Tibial artery (tissue), 4 donors: Measurements from ENCODE around the gene SPDL1.

Experiments used
- DNase-seq, 2 donors: peaks; one replicate each; pipeline ENCODE4 v3.0.0-alpha.2; 2019
- H3K27ac ChIP-seq, 2 donors: fragments of 200-600 bp; sonication (generic) in 1 of 2; 1 replicate in 1 of 2; 2 replicates in 1 of 2; pipeline ENCODE4 v1.5.1; 2018 to 2019; ENCODE audit warnings: mild to moderate bottlenecking in 1 of 2
- H3K27me3 ChIP-seq, 2 donors: fragments of 200-600 bp; sonication (generic) in 1 of 2; one replicate each; pipeline versions ENCODE4 v1.5.1 to v1.6.0; 2016 to 2019
- H3K36me3 ChIP-seq, 3 donors: fragments of 200-600 bp; sonication (generic) in 2 of 3; one replicate each; pipeline ENCODE4 v1.5.1; 2016 to 2019; ENCODE audit warnings: mild to moderate bottlenecking in 2 of 3
- H3K4me1 ChIP-seq, 4 donors: fragments of 200-600 bp; sonication (generic) in 2 of 4; 1 replicate in 3 of 4; 2 replicates in 1 of 4; pipeline ENCODE4 v1.5.1; 2016 to 2019
- H3K4me3 ChIP-seq, 2 donors: fragments of 200-600 bp; sonication (generic) in 1 of 2; 1 replicate in 1 of 2; 2 replicates in 1 of 2; pipeline ENCODE4 v1.5.1; 2018 to 2019; ENCODE audit warnings: mild to moderate bottlenecking in 2 of 2
- H3K9me3 ChIP-seq, 3 donors: fragments of 200-600 bp; sonication (generic) in 1 of 3; one replicate each; pipeline ENCODE4 v1.5.1; 2016 to 2019
- intact Hi-C: fragments of 100-400 bp; cut with DNase I; formaldehyde crosslinking; loops from one replicate; pipeline ENCODE4 v1.15.0; 2023; ENCODE audit warnings: low total_unique reads
- TF ChIP-seq, protein P1 (sequence below), 2 experiments: fragments of 200-600 bp in 1 of 2; fragments of 450-650 bp in 1 of 2; IDR thresholded peaks; one replicate each; pipeline ENCODE4 v1.5.1; 2017 to 2019; ENCODE audit warnings: antibody characterized with exemption in 2 of 2, mild to moderate bottlenecking in 1 of 2, moderate library complexity in 1 of 2

SPDL1 gene

DNA sequence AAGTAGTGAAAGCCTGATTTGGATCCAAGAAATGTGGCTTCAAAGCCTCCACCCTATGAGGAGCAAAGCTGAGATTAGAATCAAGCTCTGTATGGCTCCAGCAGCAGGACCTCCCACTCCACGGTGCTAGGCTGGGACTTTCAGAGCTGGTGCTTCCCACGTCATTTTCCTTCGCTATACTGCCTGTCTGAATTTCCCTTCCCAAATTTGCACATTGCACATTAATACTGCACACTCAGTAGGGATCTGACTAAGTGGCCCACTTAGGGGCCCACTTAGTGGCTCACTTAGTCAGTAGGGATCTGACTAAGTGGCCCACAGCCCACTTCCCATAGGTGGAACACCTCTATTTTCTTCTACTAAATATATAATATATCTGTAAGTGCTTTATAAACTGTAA lies 14.1 kb upstream of the SPDL1 start:
- H3K4me3 ChIP-seq: no peak overlapping the region
- no peaks in the 10 kb centered on the region for H3K4me1 ChIP-seq
- H3K27me3 ChIP-seq: peaks cover 0 to 10% of the 10 kb centered on the region in 2 donors
- H3K9me3 ChIP-seq: no peaks in the 10 kb centered on the region
- H3K27ac ChIP-seq: no peak overlapping the region
- no peak for DNase-seq
- TF ChIP-seq, protein P1, sequence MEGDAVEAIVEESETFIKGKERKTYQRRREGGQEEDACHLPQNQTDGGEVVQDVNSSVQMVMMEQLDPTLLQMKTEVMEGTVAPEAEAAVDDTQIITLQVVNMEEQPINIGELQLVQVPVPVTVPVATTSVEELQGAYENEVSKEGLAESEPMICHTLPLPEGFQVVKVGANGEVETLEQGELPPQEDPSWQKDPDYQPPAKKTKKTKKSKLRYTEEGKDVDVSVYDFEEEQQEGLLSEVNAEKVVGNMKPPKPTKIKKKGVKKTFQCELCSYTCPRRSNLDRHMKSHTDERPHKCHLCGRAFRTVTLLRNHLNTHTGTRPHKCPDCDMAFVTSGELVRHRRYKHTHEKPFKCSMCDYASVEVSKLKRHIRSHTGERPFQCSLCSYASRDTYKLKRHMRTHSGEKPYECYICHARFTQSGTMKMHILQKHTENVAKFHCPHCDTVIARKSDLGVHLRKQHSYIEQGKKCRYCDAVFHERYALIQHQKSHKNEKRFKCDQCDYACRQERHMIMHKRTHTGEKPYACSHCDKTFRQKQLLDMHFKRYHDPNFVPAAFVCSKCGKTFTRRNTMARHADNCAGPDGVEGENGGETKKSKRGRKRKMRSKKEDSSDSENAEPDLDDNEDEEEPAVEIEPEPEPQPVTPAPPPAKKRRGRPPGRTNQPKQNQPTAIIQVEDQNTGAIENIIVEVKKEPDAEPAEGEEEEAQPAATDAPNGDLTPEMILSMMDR (IDR thresholded peaks at IDR 0.05): no peak
- H3K36me3 ChIP-seq: no peaks in the 10 kb centered on the region
- intact Hi-C loops: no loop called here

DNA sequence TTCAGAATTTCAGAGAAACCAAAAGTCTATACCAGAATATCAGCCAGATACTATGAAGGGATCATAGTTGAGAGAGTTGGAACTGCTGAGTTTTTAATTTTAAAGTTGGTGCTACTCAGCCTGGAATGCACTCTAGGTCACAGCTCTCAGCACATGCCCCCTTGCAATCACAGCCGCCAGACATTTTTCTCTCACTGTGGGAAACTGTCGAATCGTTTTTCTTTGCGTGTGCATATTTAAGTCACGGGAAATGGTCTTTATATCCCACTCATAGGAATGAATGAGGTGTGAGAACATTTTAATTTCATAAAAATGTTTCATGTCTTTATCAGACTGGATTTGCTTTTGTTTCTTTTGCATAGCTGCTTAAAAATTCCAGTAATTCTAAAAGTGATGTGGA lies 12.2 kb upstream of the SPDL1 start:
- TF ChIP-seq, protein P1 (IDR thresholded peaks at IDR 0.05): no peak
- DNase-seq: no peak
- H3K36me3 ChIP-seq: no peaks in the 10 kb centered on the region
- peaks cover 0 to 10% of the 10 kb centered on the region in 2 donors for H3K27me3 ChIP-seq
- H3K27ac ChIP-seq: no peak overlapping the region
- H3K9me3 ChIP-seq: no peaks in the 10 kb centered on the region
- H3K4me3 ChIP-seq: no peak overlapping the region
- no peaks in the 10 kb centered on the region for H3K4me1 ChIP-seq
- intact Hi-C loops: no loop called here

DNA sequence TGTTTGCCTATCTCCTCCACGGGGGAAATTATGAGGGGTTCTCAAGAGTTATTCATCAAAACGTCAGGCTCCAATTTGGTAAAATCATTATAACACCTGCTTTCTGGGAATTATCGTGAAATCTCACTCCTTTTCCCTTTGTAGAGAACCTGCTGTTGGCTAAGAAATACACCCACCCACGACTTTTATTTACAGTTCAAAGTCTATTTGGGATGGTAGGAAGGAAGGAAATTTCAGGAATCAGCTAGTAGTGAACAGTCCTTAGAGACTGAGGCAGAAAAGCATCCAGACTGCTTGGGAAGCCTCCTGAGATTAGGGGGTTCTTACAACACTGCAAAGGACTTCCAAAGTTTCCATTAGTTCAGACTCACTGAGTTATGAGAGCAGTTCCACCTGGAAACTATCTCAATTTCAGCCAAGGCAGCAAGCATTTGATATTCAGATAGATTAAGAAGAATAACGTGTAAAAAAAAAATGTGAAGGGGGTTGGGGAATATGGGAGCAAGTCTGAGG lies 9.4 kb upstream of the SPDL1 start:
- TF ChIP-seq, protein P1 (IDR thresholded peaks at IDR 0.05): no peak

DNA sequence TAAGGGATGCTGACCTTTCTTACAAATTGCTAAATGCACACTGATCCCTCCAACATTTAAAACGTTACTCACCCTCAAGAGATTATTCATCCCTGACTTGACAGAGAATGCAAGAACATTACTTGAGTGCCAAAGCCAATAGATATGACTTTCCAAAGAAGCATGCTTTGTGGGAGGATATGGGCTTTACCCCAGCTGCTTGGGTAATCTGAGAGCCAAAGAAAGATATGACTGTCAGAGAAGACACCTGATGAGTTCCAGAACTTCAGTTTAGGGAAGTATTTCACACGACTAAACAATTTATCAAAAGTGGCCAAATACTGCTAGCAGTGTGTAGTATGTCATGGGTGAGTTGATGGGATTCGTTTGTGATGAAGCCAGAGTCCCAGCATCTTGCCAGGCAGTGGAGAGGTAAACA lies 7.4 kb upstream of the SPDL1 start:
- Histone ChIP-seq H3K36me3 (no peaks in the 10 kb centered on the region), H3K4me1 (no peaks in the 10 kb centered on the region), H3K27me3 (peaks cover 0 to 3% of the 10 kb centered on the region in 2 donors), H3K27ac (no peak overlapping the region), H3K4me3 (no peak overlapping the region), H3K9me3 (no peaks in the 10 kb centered on the region)
- TF ChIP-seq, protein P1 (IDR thresholded peaks at IDR 0.05): no peak
- DNase-seq: peak in 1 of 2 donors; percentile 38
- intact Hi-C loops: no loop called here

More for the DNA sequence above, 9.4 kb upstream of the SPDL1 start:
- no peak overlapping the region for H3K27ac ChIP-seq
- H3K36me3 ChIP-seq: no peaks in the 10 kb centered on the region
- no peaks in the 10 kb centered on the region for H3K9me3 ChIP-seq
- no peaks in the 10 kb centered on the region for H3K4me1 ChIP-seq
- peaks cover 0 to 3% of the 10 kb centered on the region in 2 donors for H3K27me3 ChIP-seq
- no peak for DNase-seq
- no peak overlapping the region for H3K4me3 ChIP-seq
- intact Hi-C loops: no loop called here

DNA sequence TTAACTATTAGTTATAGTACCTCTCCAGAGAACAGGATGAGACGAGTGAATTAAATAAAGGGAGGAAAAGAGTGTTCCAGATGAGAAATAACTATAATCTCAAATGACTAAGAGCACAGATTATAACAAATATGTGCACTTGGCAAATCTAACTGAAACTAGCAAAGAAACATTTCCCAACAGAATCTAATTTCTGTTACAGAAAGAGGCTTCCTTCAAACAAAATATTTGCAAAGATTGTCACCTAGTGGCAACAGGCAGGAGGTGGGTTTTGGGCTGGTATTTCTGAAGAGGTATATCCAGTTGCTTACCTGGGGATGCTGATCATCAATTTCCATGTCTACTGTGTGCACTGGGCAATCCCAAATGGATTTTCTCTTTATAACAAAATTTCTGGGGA lies 5.6 kb upstream of the SPDL1 start:
- H3K4me3 ChIP-seq: no peak overlapping the region
- no peak for DNase-seq
- no peak overlapping the region for H3K27ac ChIP-seq
- H3K4me1 ChIP-seq: peaks cover 0 to 4% (median 0%) of the 10 kb centered on the region in 4 donors
- H3K36me3 ChIP-seq: no peaks in the 10 kb centered on the region
- TF ChIP-seq, protein P1 (IDR thresholded peaks at IDR 0.05): no peak
- intact Hi-C loops: no loop called here
- H3K9me3 ChIP-seq: no peaks in the 10 kb centered on the region
- H3K27me3 ChIP-seq: no peaks in the 10 kb centered on the region

DNA sequence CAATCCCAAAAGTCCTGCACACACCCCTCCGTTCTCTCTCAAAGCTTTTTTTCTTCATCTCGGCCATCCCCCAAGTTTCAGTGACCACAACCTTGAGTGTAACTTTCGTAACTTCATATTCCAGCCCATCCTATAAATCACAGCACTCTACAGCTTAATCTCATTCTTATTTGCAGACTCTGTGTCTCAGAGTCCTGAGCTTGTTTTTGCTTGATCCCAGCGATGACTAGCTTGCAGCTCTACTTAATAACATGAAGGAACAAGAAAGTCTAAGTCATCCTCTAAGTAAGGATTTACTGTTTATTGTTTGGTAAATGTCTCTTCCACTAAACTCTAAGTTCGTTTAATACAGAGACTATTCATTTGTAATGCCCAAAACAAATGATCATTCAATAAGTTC lies 2.6 kb upstream of the SPDL1 start:
- no peak overlapping the region for H3K4me3 ChIP-seq
- no peaks in the 10 kb centered on the region for H3K27me3 ChIP-seq
- intact Hi-C loops: loop anchor here (5.0 to 10.0 kb wide), 2 partner anchors 899 to 1096 kb away; partner anchors contain the start of gene RARS1
- no peak overlapping the region for H3K27ac ChIP-seq
- H3K36me3 ChIP-seq: no peaks in the 10 kb centered on the region
- no peaks in the 10 kb centered on the region for H3K9me3 ChIP-seq
- H3K4me1 ChIP-seq: peaks cover 0 to 9% (median 8%) of the 10 kb centered on the region in 4 donors
- TF ChIP-seq, protein P1 (IDR thresholded peaks at IDR 0.05): no peak
- no peak for DNase-seq
